HG03175 (cell line): ENCODE measurements around the gene RNU1-2.
A peak's percentile ranks its signal among the peaks of the same experiment; 100 is the strongest.
"Not testable (repeated sequence)": the region's sequence is repeated elsewhere in the genome, so short reads cannot be mapped to it uniquely, and the experiment has no call there.

ENCODE experiments used
- ATAC-seq: cut with Tn5 transposase; IDR thresholded peaks from one replicate; pipeline ENCODE4 v1.9.1; 2021; ENCODE audit warnings: mild to moderate bottlenecking, moderate library complexity; ENCODE audit not compliant: unreplicated experiment

RNU1-2 gene

DNA sequence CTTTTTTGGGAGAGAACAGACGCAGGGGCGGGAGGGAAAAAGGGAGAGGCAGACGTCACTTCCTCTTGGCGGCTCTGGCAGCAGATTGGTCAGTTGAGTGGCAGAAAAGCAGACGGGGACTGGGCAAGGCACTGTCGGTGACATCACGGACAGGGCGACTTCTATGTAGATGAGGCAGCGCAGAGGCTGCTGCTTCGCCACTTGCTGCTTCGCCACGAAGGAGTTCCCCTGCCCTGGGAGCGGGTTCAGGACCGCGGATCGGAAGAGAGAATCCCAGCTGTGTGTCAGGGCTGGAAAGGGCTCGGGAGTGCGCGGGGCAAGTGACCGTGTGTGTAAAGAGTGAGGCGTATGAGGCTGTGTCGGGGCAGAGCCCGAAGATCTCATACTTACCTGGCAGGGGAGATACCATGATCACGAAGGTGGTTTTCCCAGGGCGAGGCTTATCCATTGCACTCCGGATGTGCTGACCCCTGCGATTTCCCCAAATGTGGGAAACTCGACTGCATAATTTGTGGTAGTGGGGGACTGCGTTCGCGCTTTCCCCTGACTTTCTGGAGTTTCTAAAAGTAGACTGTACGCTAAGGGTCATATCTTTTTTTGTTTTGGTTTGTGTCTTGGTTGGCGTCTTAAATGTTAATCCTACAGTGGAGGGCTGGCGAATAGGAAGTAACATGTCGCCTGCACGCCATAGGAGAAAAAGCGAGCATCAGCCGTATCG is at the start of gene RNU1-2:
Gene RNU1-2 (plus strand): TSS at position 383 of the 718 bp plus-strand sequence.
- ATAC-seq = peak; percentile 100

DNA sequence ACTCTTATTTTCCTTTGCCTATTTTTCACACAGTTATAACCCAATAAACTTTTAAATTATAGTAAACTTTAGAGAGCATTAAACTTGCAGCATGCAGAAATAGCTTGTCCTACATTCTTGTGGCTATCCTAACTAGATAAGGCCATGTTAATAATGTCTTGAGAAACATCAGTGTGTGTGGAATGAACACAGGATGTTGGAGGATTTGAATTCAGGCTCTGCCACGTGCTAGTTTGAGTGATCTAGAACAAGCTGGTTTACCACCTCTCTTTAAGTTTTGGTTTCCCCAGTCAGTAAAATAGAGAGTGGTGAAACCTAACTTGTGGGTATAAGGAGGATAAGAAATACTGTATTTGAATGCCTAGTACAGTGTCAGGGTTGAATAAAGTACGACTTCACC is 39.6 kb upstream of the RNU1-2 start:
- not testable (repeated sequence) for ATAC-seq

DNA sequence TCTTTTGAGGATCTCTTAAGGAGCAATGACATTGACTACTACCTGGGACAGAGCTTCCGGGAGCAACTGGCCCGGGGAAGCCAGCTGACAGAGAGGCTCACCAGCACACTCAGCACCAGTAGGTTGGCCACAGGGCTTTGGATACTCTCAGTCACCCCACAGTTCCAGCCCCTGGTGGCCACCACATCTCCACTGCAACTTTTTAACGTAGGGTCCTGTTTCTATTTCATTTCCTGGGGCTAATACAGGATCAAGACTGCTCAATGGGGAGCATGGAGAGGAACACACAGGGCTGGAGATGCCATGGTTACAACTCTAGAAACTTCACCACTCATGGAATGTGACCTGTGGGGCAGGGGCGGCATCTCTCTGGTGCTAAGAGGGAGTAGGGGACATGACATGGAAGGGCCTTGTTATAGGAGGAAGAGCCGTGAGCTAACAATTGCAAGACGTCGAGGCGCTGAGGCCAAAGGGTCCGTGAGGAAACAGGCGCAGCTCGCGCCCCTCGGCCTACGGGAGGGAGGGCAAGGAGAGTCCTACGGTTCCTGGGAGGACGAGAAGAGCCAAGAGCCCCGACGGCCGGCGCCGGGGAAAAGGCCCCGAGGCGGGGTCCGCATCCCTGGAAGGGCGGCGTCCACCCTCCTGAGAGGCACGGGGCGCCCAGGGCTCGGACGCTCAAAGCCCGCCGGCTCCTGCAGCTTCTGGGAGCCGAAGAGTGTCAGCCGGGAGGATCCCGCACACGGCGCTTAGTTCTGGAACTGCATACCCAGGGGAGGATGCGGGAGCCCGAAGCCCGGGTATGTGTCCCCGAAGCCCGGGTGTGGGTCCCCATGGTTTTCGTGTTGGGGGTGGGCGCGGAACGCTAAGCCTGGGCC is 36.4 kb upstream of the RNU1-2 start:
- not testable (repeated sequence) for ATAC-seq

DNA sequence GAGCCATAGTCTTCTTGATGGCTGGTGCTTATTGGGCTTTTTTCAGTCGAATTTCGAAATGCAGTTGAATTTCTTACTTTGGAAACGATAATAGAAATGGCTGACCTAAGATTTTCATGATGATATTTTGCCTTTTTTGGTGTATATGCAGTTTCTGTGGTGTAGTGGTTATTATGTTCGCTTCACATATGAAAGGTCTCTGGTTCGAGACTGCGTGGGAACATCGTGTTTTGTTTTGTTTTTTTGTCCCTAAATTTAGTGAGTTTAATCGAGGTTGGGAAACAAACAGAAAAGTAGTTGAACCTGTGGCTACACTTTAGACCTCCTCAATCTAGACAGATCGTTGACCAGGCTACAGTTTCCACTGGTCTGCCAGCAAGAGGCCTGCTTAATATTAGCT is 35.7 kb upstream of the RNU1-2 start:
- ATAC-seq = not testable (repeated sequence)

GRCh38 chr1:16861832-16862245 is 33.9 kb upstream of the RNU1-2 start:
- not testable (repeated sequence) for ATAC-seq

DNA sequence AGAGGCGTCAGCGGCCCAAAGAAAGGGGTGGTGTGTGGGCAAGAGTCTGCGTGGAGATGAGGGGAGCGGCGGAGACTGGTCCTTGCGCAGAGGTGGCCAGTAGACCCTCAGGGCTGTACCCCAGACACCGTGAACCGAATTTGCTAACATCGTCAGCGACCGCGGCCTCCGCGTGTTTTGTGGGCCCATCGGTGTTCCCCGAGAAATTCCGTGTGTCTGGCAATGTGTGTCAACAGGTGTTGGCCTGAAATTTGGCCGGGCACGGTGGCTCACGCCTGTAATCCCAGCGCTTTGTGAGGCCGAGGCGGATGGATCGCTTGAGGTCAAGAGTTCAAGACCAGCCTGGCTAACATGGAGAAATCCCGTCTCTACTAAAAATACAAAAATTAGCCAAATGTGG is 33.4 kb upstream of the RNU1-2 start:
- ATAC-seq = not testable (repeated sequence)

- not testable (repeated sequence) for ATAC-seq
Observed at GRCh38 chr1:16863024-16863423, 32.8 kb upstream of the RNU1-2 start.

DNA sequence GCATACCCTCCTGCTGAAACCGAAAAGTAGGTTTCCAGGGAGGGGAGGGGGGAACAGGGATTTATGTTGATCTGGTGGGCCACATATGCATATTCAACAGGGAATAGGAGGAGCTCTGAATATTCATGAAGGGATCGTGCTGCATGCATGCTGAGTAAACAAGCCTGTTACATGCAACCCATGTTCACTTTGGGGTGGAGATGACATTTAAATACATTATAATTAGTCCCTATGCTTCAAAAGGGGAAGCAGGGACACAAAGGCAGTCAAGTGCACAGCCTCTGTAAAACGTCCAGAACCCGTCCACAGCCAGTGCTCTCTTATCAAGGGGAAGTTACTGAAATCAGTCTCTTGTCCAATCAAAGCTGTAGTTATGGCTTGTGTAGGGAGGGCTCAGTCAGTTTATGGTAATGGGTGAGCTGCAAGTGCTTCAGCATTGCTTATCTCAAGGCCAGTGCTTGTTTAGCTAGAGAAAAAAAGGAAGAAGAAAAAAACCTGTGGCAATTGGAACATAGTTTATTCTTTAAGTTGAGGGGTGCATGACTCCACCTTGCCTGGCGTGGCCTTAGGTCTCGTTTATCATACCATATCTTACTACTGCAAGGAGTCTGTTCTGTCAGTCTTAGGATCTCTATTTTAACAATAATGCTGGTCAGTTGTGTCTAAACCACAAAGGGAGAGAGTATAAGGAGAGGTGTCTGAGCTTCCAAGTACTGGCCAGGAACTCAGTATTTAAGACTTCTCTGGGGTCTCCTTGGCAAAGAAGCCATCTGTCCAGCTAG is 28.7 kb upstream of the RNU1-2 start:
- not testable (repeated sequence) for ATAC-seq

GRCh38 chr1:16868787-16869186 is 27.0 kb upstream of the RNU1-2 start:
- ATAC-seq = not testable (repeated sequence)

- ATAC-seq = not testable (repeated sequence)
Observed at GRCh38 chr1:16869996-16870395, 25.8 kb upstream of the RNU1-2 start.

DNA sequence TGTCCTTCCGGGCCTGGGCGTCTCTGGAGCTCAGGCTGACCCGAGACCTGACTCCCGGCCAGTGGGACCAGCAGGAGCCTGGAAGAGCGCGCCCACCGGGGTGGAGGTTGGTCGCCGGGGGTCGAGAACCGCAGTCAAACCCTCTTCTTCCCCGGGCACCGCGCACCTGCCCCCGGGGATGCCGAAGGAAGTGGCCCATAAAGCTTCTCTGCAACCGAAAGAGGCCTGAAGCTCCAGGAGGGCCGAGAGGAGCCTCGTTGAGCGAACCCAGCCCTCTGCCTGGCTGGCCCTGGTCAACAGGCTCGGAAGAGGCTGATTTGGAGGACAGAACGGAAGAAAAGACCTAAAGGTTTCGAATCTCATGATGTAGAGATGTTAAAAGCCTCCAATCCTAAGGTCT is 24.6 kb upstream of the RNU1-2 start:
- not testable (repeated sequence) for ATAC-seq

GRCh38 chr1:16872152-16873075 is 23.4 kb upstream of the RNU1-2 start:
- ATAC-seq = not testable (repeated sequence)

GRCh38 chr1:16873076-16873879 is 22.5 kb upstream of the RNU1-2 start:
- ATAC-seq = not testable (repeated sequence)

DNA sequence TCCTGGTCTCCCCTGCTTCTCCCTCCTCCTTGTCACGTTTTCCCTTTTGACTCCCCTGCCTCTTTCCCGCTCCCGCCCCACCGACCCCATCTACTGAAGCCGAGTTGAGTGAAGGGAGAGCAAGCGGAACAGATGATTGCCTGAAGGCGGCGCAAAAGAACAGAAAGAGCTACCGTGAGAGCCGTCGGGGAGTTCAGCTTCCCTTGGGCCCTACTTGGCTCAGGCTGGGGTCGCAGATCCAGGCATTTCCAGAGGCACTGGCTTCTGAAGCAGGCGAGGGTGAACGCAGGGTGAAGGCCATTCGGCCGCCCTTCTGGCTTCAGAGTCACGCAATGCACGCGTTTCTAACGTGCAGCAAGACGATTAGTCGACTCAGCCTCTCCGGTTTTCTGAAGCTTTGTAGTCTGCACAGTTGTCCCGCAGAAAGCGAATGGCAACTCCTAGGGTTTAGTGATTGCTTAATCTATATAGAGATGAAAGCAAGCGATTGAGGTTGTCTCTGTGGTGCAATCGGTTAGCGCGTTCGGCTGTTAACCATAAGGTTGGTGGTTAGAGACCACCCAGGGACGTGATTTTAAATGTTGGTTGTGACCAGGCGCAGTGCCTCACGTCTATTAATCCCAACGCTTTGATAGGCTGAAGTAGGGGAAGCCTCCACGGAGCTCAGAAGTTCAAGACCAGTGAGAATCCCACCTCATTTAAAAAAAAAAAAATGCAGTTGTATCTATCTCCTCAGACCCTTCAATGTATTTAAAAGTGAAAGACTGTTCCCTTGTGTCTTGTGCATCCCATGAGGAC is 20.6 kb upstream of the RNU1-2 start:
- ATAC-seq = not testable (repeated sequence)

GRCh38 chr1:16881742-16882141 is 14.0 kb upstream of the RNU1-2 start:
- not testable (repeated sequence) for ATAC-seq

DNA sequence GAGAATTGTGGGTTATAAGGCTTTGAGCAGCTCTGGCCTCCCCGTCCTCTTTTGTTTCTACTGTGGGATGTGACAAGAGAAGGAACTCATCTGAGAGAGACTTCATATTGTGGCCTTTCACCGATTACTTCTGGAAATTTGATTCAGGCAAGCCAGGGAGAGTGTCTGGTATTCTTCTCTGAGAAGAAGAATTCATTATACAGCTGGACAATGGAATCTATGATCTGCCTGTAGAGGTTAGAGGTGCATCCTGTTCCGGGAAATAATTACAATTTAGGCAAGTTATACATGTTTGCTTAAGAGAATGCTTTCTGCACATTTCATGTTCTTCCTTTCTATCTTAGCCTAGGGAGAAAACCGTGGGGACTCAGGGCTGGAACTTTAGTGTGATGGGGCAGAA is 12.8 kb upstream of the RNU1-2 start:
- no peak for ATAC-seq

DNA sequence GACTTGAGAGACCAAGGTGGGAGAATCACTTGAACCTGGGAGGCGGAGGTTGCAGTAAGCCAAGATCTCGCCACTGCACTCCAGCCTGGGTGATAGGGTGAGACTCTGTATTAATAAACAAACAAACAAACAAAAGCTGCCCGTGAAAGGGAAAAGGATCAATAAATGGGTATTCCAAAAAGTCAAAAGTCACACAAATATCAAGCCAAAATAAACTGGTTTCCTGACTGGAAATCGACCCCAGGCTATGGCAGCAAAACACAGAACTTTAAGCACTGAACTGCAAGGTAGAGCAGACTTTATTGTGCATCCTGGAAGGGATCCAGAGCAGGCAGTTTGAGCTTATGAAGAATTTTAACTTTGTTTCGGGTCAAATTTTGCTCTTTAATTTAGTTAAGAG is 11.3 kb upstream of the RNU1-2 start:
- not testable (repeated sequence) for ATAC-seq

- ATAC-seq = no peak
Observed at GRCh38 chr1:16886860-16887605, 8.7 kb upstream of the RNU1-2 start.
